GM12878 (cell line): ENCODE data around the gene UBAC2. TPM values are rescaled to one million over a fixed set of nuclear protein-coding genes. Genes with fewer than 3 reads are reported as not detected.

Experiments used
- ATAC-seq: fragments of 200-7000 bp; cut with Tn5 transposase; 3 replicates; pipeline ENCODE4 v1.9.1; 2020; ENCODE audit warnings: mild to moderate bottlenecking, moderate library complexity
- BruUV-seq: library from RNA; stranded (reverse); fragments of 400-500 nt; replicated peaks from 2 replicates; lab custom pipeline; 2021; lab: Mats Ljungman, UMichigan
- CTCF ChIA-PET: fragments of 300-600 bp; sonication (Branson Sonifier 250); formaldehyde crosslinking; extraction: SDS; loops from one replicate; lab custom pipeline; 2021; ENCODE audit warnings: inconsistent platforms; lab: Yijun Ruan, JAX
- POLR2A ChIA-PET: fragments of 350-600 bp; formaldehyde crosslinking; extraction: SDS; loops from one replicate; lab custom pipeline; 2021; ENCODE audit warnings: inconsistent platforms; lab: Charles Lee
- RAD21 ChIA-PET: fragments of 300-600 bp; sonication (Branson Sonifier 250); formaldehyde crosslinking; loops from one replicate; lab custom pipeline; 2023; ENCODE audit warnings: antibody characterized with exemption; ENCODE audit not compliant: unreplicated experiment; lab: Charles Lee
- SMC1A ChIA-PET: fragments of 300-600 bp; sonication (Branson Sonifier 250); formaldehyde crosslinking; loops from one replicate; lab custom pipeline; 2023; ENCODE audit not compliant: unreplicated experiment, uncharacterized antibody; lab: Charles Lee
- DNase-seq: peaks from one replicate; pipeline ENCODE4 v3.0.0-alpha.2; 2011; ENCODE audit warnings: low read depth, low spot score
- FAIRE-seq: peaks from 3 replicates; lab custom pipeline; 2011; peaks lifted over from hg19 to GRCh38; lab: Jason Lieb, UNC
- H2AFZ ChIP-seq: 2 replicates; pipeline ENCODE4 v1.6.0; 2011; ENCODE audit warnings: low read depth, low read length, control low read depth; ENCODE audit not compliant: control insufficient read depth
- H3K27ac ChIP-seq: 2 replicates; pipeline ENCODE4 v1.5.1; 2011; ENCODE audit warnings: control low read depth; ENCODE audit not compliant: control insufficient read depth, insufficient read depth
- H3K27me3 ChIP-seq, 2 experiments: replicated peaks in 1 of 2; 2 replicates each; pipeline versions ENCODE4 v1.6.0 to v1.6.1; 2011; ENCODE audit warnings: low read length in 1 of 2; ENCODE audit not compliant: control insufficient read depth in 2 of 2, insufficient read depth in 2 of 2
- H3K36me3 ChIP-seq, 2 experiments: 2 replicates each; pipeline ENCODE4 v1.5.1; 2011; ENCODE audit warnings: low read length in 1 of 2; ENCODE audit not compliant: control insufficient read depth in 2 of 2, insufficient read depth in 2 of 2
- H3K4me1 ChIP-seq: 2 replicates; pipeline ENCODE4 v1.6.1; 2011; ENCODE audit warnings: mild to moderate bottlenecking, low read length, moderate library complexity, mixed read lengths; ENCODE audit not compliant: control insufficient read depth, insufficient read depth
- H3K4me2 ChIP-seq: 2 replicates; pipeline ENCODE4 v1.6.0; 2011; ENCODE audit warnings: control low read depth; ENCODE audit not compliant: control insufficient read depth, insufficient read depth
- H3K4me3 ChIP-seq: fragments of 200-600 bp; sonication (generic); 2 replicates; pipeline ENCODE4 v1.5.1; 2016
- H3K79me2 ChIP-seq: 2 replicates; pipeline ENCODE4 v1.6.0; 2011; ENCODE audit warnings: low read length; ENCODE audit not compliant: control insufficient read depth, insufficient read depth
- H3K9ac ChIP-seq: 2 replicates; pipeline ENCODE4 v1.8.0; 2011; ENCODE audit warnings: low read length, control low read depth, mixed read lengths; ENCODE audit not compliant: control insufficient read depth, insufficient read depth
- H3K9me3 ChIP-seq: replicated peaks from 3 replicates; pipeline ENCODE4 v1.5.1; 2011; ENCODE audit warnings: mild to moderate bottlenecking, low read length; ENCODE audit not compliant: control insufficient read depth, insufficient read depth
- H4K20me1 ChIP-seq: 2 replicates; pipeline ENCODE4 v1.6.0; 2011; ENCODE audit not compliant: control insufficient read depth, insufficient read depth
- ATF2 ChIP-seq: IDR thresholded peaks from 2 replicates; pipeline ENCODE4 v1.6.1; 2012; ENCODE audit warnings: low read length, inconsistent platforms
- BCL3 ChIP-seq: IDR thresholded peaks from 2 replicates; pipeline ENCODE4 v1.6.1; 2011; ENCODE audit warnings: borderline replicate concordance, low read depth, mild to moderate bottlenecking, moderate library complexity, low read length; ENCODE audit not compliant: insufficient read depth, poor library complexity, severe bottlenecking
- CHD2 ChIP-seq: IDR thresholded peaks from 2 replicates; pipeline ENCODE4 v1.6.1; 2011; ENCODE audit warnings: low read depth, low read length, improper control_type of control experiment, borderline replicate concordance
- MEF2A ChIP-seq: IDR thresholded peaks from 2 replicates; pipeline ENCODE4 v1.6.1; 2011; ENCODE audit warnings: low read depth, mild to moderate bottlenecking, low read length, moderate library complexity; ENCODE audit not compliant: insufficient read depth
- MEF2B ChIP-seq: fragments of 450-650 bp; IDR thresholded peaks from 2 replicates; pipeline ENCODE4 v1.6.1; 2018; ENCODE audit warnings: mild to moderate bottlenecking, moderate library complexity; ENCODE audit not compliant: partially characterized antibody, poor library complexity, severe bottlenecking
- NFIC ChIP-seq: IDR thresholded peaks from 2 replicates; pipeline ENCODE4 v1.6.1; 2012; ENCODE audit warnings: low read depth, mild to moderate bottlenecking, inconsistent platforms, low read length, moderate library complexity
- RELB ChIP-seq: fragments of 450-650 bp; IDR thresholded peaks from 2 replicates; pipeline ENCODE4 v1.6.1; 2017; ENCODE audit warnings: low read depth, mild to moderate bottlenecking, moderate library complexity
- WGBS: methylation state at CpG from one replicate; pipeline ENCODE4 v1.1.6; 2016; ENCODE audit warnings: low lambda C conversion rate; ENCODE audit not compliant: insufficient replicate concordance, insufficient coverage; ENCODE audit errors: missing lambda C conversion rate; 5-methylcytosine and 5-hydroxymethylcytosine counted together
- in situ Hi-C: fragments of 300-500 bp; cut with MboI; formaldehyde crosslinking; loops from 9 replicates; pipeline ENCODE4 v1.14.3; 2018; ENCODE audit warnings: mixed read lengths
- intact Hi-C: fragments of 100-400 bp; cut with micrococcal nuclease; formaldehyde crosslinking; loops from one replicate; pipeline ENCODE4 v1.14.2; 2022; ENCODE audit not compliant: unreplicated experiment
- polyA plus RNA-seq, 11 experiments: library from polyadenylated mRNA; depleted of rRNA in 4 of 11; unstranded in 6 of 11; stranded (reverse) in 5 of 11; fragments of >200 nt; fragmentation: Nextera tagmentation in 4 of 11; fragmentation: Illumina TruSeq in 1 of 11; extraction: Ambion mirVana in 4 of 11; extraction: Trizol in 1 of 11; gene quantifications; 1 replicate in 1 of 11; 2 replicates in 10 of 11; pipeline versions ENCODE4 v1.2.1 to v1.2.3, GENCODE V29; 2011 to 2016; ENCODE audit warnings: inconsistent platforms in 2 of 11, missing spikeins in 2 of 11, low read depth in 1 of 11
- total RNA-seq, 4 experiments: library from RNA; depleted of rRNA in 3 of 4; stranded (reverse); fragments of >200 nt in 3 of 4; fragmentation: Illumina TruSeq in 1 of 4; extraction: Trizol in 1 of 4; gene quantifications; 2 replicates each; pipeline versions ENCODE4 v1.2.1 to v1.2.3, GENCODE V29; 2013 to 2021

The UBAC2 gene
- total and polyA plus RNA-seq, 10 of the 15 experiments (the other 5 are each of a cell fraction or from before 2014, with no cell fraction given): 3.0 to 54.6 (median 17.4) TPM

- H3K27me3 ChIP-seq: no peaks in the 10 kb centered on the region
- no peak overlapping the region for H3K9ac ChIP-seq
- RAD21 ChIA-PET: interaction anchor here (1.0 to 2.9 kb wide), 3 partner anchors 19 to 57 kb away, joined by 4 to 15 read pairs (median 6); no protein-coding TSS in a partner anchor
- DNase-seq: no peak
- BruUV-seq: no TSS peak
- no peak overlapping the region for H3K4me2 ChIP-seq
- 36% methylated on average over 1 of the region's 1 CpG for WGBS
- ATAC-seq: no peak
- H4K20me1 ChIP-seq: no peaks in the 10 kb centered on the region
- peak overlapping the region; percentile 21; the same call in 1 of the 2 replicates for H3K27ac ChIP-seq
- peak; percentile 27; the same call in 1 of the 2 replicates for TF ChIP-seq RELB
- peak; percentile 57; the same call in 1 of the 2 replicates for TF ChIP-seq ATF2
- peak; percentile 72 for TF ChIP-seq MEF2B
- TF ChIP-seq MEF2A: no peak
- TF ChIP-seq NFIC: peak; percentile 32; the same call in 1 of the 2 replicates
- no peak for TF ChIP-seq CHD2
- peak; percentile 60 for TF ChIP-seq BCL3
- H3K79me2 ChIP-seq: peaks cover 24% of the 10 kb centered on the region
- SMC1A ChIA-PET: interaction anchor here (0.7 to 2.1 kb wide), 7 partner anchors 11 to 92 kb away, joined by 3 to 8 read pairs (median 4); no protein-coding TSS in a partner anchor
- POLR2A ChIA-PET: interaction anchor here (0.9 kb wide), 1 partner anchor 13 kb away, joined by 4 read pairs; no protein-coding TSS in a partner anchor
- in situ Hi-C loops: no loop called here
- H3K4me1 ChIP-seq: peaks cover 55% of the 10 kb centered on the region
- H3K4me3 ChIP-seq: no peak overlapping the region
- H3K36me3 ChIP-seq: no peaks in the 10 kb centered on the region
- no peak for FAIRE-seq
- H3K9me3 ChIP-seq: no peaks in the 10 kb centered on the region
- no peak overlapping the region for H2AFZ ChIP-seq
- intact Hi-C loops: no loop called here
- CTCF ChIA-PET: interaction anchor here (1.6 kb wide), 1 partner anchor 19 kb away, joined by 3 read pairs; no protein-coding TSS in a partner anchor
These were observed 161.7 kb downstream of the UBAC2 start for GRCh38 chr13:99362362-99362761.
